Astrocyte (in vitro differentiated cells and primary cell): ENCODE measurements around the gene MAT2A.

Experiments used
- EZH2 ChIP-seq: IDR thresholded peaks from 2 replicates; pipeline ENCODE4 v1.6.1; 2012; ENCODE audit warnings: mild to moderate bottlenecking, low read length, inconsistent platforms; ENCODE audit not compliant: insufficient read depth
- TF ChIP-seq, protein P1 (sequence below): IDR thresholded peaks from 2 replicates; pipeline ENCODE4 v1.5.1; 2011; ENCODE audit warnings: low read depth, mild to moderate bottlenecking, inconsistent platforms, low read length, moderate library complexity; ENCODE audit not compliant: insufficient read depth

- TF ChIP-seq, protein P1, sequence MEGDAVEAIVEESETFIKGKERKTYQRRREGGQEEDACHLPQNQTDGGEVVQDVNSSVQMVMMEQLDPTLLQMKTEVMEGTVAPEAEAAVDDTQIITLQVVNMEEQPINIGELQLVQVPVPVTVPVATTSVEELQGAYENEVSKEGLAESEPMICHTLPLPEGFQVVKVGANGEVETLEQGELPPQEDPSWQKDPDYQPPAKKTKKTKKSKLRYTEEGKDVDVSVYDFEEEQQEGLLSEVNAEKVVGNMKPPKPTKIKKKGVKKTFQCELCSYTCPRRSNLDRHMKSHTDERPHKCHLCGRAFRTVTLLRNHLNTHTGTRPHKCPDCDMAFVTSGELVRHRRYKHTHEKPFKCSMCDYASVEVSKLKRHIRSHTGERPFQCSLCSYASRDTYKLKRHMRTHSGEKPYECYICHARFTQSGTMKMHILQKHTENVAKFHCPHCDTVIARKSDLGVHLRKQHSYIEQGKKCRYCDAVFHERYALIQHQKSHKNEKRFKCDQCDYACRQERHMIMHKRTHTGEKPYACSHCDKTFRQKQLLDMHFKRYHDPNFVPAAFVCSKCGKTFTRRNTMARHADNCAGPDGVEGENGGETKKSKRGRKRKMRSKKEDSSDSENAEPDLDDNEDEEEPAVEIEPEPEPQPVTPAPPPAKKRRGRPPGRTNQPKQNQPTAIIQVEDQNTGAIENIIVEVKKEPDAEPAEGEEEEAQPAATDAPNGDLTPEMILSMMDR, result no peak
- no peak for TF ChIP-seq EZH2
Observed at GRCh38 chr2:85497944-85498630, 40.9 kb upstream of the MAT2A start.
